Dedifferentiated amniotic fluid mesenchymal stem cell (primary cell): ENCODE data around the gene BDH2.

ENCODE experiments used
- DNase-seq: peaks from one replicate; pipeline ENCODE4 v3.0.0-alpha.2; 2016; ENCODE audit errors: extremely low spot score

The BDH2 gene

GRCh38 chr4:103099691-103100392, at the start of gene BDH2:
Gene BDH2 (minus strand): TSS chr4:103099834. CDS start chr4:103096254, 3,580 bp downstream.
- DNase-seq, result peak; percentile 98

- DNase-seq, result no peak
Observed at GRCh38 chr4:103144926-103145325, 45.3 kb upstream of the BDH2 start.

- no peak for DNase-seq
Observed at GRCh38 chr4:103137446-103137827, 37.8 kb upstream of the BDH2 start.

- no peak for DNase-seq
Observed at GRCh38 chr4:103136671-103137445, 37.2 kb upstream of the BDH2 start.

DNA sequence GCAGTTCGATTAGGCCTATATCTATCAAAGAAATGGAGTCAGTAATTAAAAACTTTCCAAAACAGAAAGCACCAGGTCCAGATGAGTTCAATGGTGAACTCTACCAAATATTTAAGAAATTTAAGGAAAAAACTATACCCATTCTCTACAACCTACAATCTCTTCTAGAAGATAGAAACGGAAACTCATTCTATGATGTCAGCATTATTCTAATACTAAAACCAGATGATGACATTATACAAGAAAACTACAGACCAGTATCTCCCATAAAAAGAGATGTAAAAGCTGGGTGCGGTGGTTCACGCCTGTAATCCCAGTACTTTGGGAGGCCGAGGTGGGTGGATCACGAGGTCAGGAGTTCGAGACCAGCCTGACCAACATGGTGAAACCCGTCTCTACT, 29.5 kb upstream of the BDH2 start:
- DNase-seq, result no peak

DNA sequence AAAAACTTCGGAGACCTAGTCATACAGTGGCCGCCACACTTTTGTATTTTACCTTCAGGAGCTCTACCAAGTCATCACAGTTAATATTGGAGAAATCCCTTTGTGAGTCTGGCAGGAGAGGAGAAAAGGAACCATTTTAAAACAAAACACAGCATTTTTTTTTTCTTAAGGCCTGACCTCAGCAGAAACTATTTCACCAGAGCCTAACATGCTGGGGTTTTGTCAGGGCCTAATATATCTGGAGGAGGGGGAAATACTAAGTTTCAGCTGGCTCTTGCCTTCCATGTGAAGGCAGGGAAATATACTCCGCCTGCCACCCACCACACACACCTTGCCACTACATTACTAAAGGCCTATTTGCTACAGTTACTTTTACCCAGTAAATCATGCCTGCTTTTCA, 26.5 kb upstream of the BDH2 start:
- DNase-seq, result no peak

DNA sequence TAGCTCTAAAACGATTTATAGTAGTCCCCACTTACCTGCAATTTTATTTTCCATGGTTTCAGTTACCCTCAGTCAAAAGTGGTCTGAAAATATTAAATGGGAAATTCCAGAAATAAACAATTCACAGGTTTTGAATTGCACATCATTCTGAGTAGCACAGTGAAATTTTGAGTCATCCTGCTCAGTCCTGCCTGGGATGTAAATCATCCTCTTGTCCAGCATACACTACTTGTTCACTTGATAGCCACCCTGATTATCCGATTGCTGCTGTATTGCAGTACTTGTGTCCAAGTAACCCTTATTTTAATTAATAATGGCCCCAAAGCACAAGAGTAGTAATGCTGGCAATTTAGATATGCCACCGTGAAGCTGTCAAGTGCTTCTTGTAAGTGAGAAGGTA, 23.5 kb upstream of the BDH2 start:
- no peak for DNase-seq

DNA sequence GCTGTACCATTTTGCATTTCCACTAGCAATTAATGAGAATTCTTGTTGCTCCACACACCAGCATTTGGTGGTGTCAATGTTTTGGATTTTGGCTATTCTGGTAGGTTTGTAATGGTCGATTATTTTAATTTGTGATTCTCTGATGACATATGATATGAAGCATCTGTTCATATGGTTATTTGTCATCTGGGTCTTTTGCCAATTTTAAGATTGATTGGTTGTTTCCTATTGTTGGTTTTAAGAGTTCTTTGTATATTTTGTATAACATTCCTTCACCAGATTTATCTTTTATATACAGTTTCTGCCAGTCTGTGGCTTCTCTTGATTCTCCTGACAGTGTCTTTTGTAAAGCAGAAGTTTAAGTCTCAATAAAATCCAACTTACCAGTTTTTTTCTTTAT, 18.5 kb upstream of the BDH2 start:
- DNase-seq, result no peak

GRCh38 chr4:103111598-103111997, 12.0 kb upstream of the BDH2 start:
- DNase-seq, result no peak

GRCh38 chr4:103108542-103108941, 8.9 kb upstream of the BDH2 start:
- DNase-seq, result no peak

DNA sequence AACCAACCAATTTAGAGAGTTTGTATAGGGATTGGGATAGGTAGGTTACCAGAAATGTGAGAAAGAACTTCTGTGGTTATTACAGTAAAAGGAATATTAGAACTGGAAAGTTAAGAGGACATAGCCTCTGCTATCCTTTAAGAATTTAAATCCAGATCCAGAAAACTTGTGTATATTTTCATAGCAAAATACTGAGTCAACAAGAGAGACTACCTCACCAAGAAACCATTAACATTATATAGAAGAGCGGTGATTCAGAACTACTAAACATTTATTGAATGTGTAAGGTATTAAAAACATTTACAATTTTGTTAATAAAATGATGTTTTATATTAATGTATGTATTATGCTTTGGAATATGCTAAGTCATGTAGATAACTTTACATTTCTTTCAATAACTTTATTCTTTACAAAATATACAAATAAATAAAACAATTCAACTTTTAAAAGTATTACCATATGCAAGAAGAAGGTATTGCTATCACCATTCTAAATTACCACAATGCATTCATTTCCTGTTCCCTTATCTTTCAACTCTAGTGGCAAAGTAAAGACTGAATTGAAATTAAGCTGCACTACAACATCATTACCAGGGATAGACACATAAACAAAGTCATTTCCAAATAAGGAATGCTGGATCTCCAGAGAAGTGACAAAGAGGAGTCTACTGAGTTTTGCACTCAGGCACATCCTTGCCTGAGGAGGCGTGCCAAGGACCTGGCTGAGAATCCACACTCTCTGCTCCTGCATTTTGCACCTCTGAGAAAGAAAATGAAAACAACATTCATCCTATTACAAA, 6.1 kb upstream of the BDH2 start:
- no peak for DNase-seq

DNA sequence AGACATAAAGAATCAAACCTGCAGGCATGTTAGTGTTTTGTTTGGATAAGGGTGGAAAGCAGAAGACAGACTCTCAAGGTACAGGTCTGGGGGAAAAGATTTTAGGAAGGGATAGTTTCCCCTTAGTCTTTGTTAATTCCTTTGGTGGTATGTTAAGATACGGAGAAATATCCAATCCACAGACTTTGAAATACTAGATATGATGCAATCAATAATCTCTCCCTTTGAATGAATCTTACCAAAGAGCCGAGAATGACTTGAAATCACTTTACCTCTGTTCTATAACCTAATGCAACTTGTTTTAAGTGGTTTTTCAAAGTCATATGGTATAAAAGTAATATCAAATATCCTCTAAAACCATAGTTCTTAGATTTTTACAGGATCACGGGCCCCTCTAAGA, 5.3 kb upstream of the BDH2 start:
- DNase-seq, result no peak

GRCh38 chr4:103100691-103101090, 1.1 kb upstream of the BDH2 start:
- no peak for DNase-seq

DNA sequence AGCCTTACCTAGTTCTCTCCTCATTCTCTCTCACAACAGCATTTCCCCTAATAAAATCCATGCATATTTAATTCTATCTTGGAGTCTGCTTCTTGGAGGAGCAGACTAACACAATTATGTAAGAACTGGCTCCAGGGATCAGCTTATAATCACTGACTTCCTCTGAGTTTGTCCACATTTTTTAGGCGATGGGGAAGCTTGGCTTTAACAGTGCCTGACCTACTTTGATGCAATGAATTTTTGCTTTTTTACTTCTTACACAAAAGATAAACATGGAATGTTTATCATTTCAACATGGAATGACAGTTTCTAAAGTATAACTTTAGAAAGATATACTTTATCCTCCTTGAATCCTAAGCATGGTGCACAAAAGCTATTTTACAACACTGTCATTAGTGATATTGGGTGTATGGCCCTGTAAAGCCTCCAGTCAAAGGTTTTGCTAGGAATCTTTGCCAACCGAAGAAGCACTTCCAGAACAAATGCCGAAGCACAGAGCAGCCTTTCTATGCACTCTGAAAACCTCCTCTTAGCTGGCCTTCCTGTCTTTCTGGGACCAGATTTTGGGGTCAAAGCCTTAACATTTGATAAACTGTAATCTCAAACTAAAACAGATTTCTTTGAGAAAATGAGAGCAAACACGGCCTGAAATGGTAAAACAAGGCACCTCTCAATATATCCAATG, 736 bp downstream of the BDH2 start:
- no peak for DNase-seq

DNA sequence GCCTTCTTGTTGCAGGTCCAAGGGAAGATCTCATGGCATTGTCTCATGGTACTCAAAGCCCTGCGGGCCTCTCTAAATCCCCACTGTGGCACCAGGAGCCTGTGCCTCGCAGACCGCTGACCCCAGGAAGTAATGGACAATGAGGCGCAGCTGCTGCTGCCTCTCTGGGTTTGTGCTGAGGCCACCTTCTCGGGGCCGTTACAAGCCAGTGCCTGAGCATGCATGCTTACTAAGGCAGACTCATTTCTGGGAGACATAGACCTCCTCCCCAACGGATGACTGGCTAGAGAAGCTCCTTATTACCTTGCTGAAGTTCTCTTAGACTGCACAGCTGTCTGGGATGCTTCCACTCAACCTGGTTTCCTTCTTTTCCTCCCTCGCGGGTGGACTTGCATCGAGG, 1.3 kb downstream of the BDH2 start:
- DNase-seq, result no peak

GRCh38 chr4:103097112-103097511, 2.5 kb downstream of the BDH2 start:
- no peak for DNase-seq

DNA sequence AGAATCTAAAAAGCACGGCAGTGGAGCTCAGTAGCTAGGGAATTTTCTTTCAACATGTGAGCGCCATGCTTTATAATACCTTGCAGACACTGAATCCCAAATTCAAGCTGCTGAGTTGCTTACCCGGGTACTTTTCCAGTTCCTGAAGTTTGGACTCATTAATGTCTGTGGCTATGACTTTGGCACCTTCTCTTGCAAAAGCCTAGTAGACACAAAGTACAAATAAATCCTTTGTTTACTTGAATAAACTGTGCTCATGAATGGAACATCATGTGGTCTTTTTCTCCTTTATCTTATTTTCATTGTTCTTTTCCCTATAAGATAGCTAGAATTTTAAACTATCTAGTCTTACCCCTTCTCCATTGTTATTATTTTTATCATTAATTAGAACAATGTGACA, 4.6 kb downstream of the BDH2 start:
- DNase-seq, result no peak

DNA sequence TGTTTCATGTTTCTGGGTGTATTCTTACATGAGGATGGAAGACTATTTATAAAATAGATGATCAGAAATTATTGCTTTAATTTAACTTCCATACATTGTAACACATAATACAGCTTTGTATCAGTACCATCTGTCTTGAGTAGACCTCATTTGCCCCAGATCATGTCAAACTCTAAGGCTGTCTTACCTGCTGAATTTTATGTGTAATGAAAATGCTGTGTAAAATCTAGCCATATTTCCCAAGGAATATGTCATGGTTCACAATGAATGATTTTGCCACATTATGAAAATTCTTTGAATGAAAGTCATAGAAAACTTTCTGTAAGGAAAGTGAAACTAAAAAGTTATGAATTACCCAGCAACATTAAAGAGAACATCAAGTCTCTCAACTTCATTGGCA, 7.4 kb downstream of the BDH2 start:
- no peak for DNase-seq

DNA sequence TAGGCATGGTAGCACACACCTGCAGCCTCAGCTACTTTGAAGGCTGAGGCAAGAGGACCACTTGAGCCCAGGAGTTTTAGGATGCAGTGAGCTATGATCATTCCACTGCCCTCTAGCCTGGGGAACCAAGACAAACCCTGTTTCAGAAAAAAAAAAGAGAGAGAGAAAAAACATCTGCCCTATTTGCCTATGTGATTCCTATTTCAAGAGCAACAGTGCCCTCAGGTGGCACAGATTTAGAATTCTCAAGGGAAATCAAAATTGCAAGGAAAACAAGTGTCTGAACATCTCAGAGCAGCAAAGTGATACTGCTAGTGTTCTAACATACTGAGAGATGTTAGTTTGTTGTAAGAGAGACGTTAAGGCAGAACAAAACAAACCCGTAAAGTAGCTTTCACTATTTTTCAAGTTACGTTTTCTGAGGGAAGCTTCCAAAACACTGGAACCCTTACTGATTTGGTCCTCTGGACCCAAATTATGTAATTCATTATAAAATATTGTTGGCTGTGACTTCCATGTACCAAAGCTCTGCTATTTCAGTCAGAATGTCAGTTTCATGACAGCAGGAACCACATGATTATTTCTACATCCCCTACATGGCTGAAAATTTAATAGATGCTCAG, 7.9 kb downstream of the BDH2 start:
- DNase-seq, result peak; percentile 54

DNA sequence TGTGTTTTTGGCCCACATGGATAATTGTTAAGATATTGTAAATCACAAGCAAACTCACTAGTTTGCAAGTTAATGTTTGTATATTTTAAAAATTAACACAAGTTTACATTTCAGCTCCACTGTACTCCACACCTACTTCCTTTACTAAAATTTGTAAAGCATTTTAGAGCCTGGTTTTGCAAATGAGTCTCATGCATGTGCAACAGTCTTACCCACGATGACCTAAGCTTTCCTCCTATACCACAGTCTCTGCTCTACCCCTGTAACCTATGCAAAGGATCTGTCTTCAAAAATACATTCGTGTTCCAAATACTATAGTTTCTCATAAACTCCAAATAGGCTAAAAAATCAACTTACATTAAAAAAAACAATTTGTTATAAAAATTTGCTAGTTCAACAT, 10.2 kb downstream of the BDH2 start:
- no peak for DNase-seq

GRCh38 chr4:103086551-103086950, 13.1 kb downstream of the BDH2 start:
- DNase-seq, result no peak
